ENCODE data around the gene NCLN.

DNA sequence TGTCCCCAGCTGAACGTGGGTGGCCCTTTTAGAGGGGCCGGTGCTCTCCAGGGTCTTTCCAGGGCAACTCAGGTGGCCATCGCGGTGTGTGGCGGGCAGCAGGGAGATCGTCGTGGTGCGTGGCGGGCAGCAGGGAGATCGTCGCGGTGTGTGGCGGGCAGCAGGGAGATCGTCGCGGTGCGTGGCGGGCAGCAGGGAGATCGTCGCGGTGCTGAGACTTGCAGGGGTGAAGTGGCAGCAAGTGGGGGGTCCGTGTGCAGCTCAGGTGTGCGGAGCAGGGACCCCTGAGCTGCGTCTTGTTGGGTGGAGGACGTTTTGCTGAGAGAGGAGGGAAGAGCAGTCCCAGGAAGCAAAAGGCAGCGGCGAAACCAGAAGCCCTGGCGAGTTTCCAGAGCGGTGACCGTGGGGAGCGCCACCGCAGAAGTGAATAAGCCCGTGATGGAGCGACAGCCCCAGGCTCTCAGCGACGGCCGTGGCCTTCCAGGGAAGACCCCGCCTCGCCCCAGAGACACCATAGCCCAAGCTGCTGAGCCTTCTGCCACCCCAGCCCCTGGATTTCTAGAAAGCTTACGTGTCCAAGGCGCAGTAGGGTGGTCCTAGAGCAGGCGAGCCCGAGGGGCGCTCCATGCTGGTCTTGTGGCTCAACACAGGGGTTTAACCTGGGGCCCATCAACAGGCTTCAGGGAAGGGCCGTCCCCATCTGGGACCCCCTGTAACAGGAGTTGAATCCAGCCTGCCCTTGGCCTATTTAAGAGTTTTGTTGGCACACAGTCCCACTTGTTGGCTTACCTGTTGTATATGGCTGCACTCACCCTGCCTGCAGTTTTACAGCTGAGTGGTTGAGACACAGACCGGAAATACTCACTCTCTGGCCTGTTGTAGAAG lies 5.4 kb downstream of the NCLN start:
- no peak for TF ChIP-seq ZBTB7A (IDR thresholded peaks at IDR 0.05; ENCODE audit: low read depth)
- no peak for TF ChIP-seq YY1 (IDR thresholded peaks at IDR 0.05; ENCODE audit: low read depth)
- no peak for TF ChIP-seq EP300 (IDR thresholded peaks at IDR 0.05; ENCODE audit: borderline replicate concordance)
- no peak for TF ChIP-seq TAF1 (IDR thresholded peaks at IDR 0.05; ENCODE audit: low read depth)
- TF ChIP-seq RAD21 (IDR thresholded peaks at IDR 0.05; ENCODE audit: low read depth) = no peak
- no peak for TF ChIP-seq FOXM1 (IDR thresholded peaks at IDR 0.05; ENCODE audit: borderline replicate concordance, low read depth)
- TF ChIP-seq TEAD4 (IDR thresholded peaks at IDR 0.05) = no peak
- TF ChIP-seq, protein P1, sequence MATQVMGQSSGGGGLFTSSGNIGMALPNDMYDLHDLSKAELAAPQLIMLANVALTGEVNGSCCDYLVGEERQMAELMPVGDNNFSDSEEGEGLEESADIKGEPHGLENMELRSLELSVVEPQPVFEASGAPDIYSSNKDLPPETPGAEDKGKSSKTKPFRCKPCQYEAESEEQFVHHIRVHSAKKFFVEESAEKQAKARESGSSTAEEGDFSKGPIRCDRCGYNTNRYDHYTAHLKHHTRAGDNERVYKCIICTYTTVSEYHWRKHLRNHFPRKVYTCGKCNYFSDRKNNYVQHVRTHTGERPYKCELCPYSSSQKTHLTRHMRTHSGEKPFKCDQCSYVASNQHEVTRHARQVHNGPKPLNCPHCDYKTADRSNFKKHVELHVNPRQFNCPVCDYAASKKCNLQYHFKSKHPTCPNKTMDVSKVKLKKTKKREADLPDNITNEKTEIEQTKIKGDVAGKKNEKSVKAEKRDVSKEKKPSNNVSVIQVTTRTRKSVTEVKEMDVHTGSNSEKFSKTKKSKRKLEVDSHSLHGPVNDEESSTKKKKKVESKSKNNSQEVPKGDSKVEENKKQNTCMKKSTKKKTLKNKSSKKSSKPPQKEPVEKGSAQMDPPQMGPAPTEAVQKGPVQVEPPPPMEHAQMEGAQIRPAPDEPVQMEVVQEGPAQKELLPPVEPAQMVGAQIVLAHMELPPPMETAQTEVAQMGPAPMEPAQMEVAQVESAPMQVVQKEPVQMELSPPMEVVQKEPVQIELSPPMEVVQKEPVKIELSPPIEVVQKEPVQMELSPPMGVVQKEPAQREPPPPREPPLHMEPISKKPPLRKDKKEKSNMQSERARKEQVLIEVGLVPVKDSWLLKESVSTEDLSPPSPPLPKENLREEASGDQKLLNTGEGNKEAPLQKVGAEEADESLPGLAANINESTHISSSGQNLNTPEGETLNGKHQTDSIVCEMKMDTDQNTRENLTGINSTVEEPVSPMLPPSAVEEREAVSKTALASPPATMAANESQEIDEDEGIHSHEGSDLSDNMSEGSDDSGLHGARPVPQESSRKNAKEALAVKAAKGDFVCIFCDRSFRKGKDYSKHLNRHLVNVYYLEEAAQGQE (IDR thresholded peaks at IDR 0.05; ENCODE audit: low read depth) = no peak

Measured in Ishikawa (cell line).